Activated CD8-positive, alpha-beta T cell treated with anti-CD3 and anti-CD28 coated beads for 36 hours (primary cell): ENCODE data around the gene SMIM28. TPM values are rescaled to one million over a fixed set of nuclear protein-coding genes. Genes with fewer than 3 reads are reported as not detected.

Experiments
- ATAC-seq: fragments of 200-7000 bp; cut with Tn5 transposase; one replicate; pipeline ENCODE4 v1.10.0; 2021; ENCODE audit warnings: mild to moderate bottlenecking, moderate library complexity
- CTCF ChIA-PET: fragments of 350-600 bp; sonication (Branson Sonifier 250); formaldehyde crosslinking; loops from one replicate; lab custom pipeline; 2021; ENCODE audit warnings: antibody characterized with exemption; lab: Charles Lee
- POLR2A ChIA-PET: fragments of 350-600 bp; sonication (Branson Sonifier 250); formaldehyde crosslinking; loops from one replicate; lab custom pipeline; 2021; ENCODE audit warnings: antibody characterized with exemption; lab: Charles Lee
- DNase-seq: peaks from one replicate; pipeline ENCODE4 v3.0.0-alpha.2; 2020
- H3K27ac Mint-ChIP-seq: one replicate; pipeline ENCODE4 v1.8.0; 2021; ENCODE audit warnings: mild to moderate bottlenecking, mixed read lengths
- H3K27me3 Mint-ChIP-seq: one replicate; pipeline ENCODE4 v1.8.0; 2021; ENCODE audit warnings: mixed read lengths
- H3K36me3 Mint-ChIP-seq: one replicate; pipeline ENCODE4 v1.8.0; 2021; ENCODE audit warnings: low read depth, mixed read lengths
- H3K4me1 Mint-ChIP-seq: one replicate; pipeline ENCODE4 v1.8.0; 2021; ENCODE audit warnings: low read depth, mixed read lengths
- H3K4me3 Mint-ChIP-seq: one replicate; pipeline ENCODE4 v1.8.0; 2021; ENCODE audit warnings: mild to moderate bottlenecking, moderate library complexity, mixed read lengths
- H3K9me3 Mint-ChIP-seq: one replicate; pipeline ENCODE4 v1.8.0; 2021; ENCODE audit warnings: mixed read lengths
- CTCF ChIP-seq: fragments of 200-600 bp; IDR thresholded peaks from one replicate; pipeline ENCODE4 v1.8.0; 2022; ENCODE audit warnings: antibody characterized with exemption, mild to moderate bottlenecking
- intact Hi-C: fragments of 100-400 bp; cut with micrococcal nuclease; formaldehyde crosslinking; loops from one replicate; pipeline ENCODE4 v1.10.0; 2022
- total RNA-seq, 2 experiments: library from RNA; stranded (reverse); gene quantifications; one replicate each; pipeline ENCODE4 v1.2.3, GENCODE V29; 2021

SMIM28 gene
- total RNA-seq, 2 experiments from 2014 or later: not detected

- peak; percentile 91 for ATAC-seq
Observed at GRCh38 chr6:138403801-138404665, 26.3 kb downstream of the SMIM28 start, which contains the start of gene HEBP2. HEBP2 (plus strand) TSS chr6:138404223; CDS start chr6:138404496, 273 bp downstream.

GRCh38 chr6:138404666-138405337 is 27.1 kb downstream of the SMIM28 start:
- Mint-ChIP-seq H3K4me3 (peak overlapping the region; percentile 80), H3K27me3 (no peaks in the 10 kb centered on the region), H3K27ac (peak overlapping the region; percentile 73), H3K36me3 (peaks cover 30% of the 10 kb centered on the region), H3K4me1 (peaks cover 26% of the 10 kb centered on the region), H3K9me3 (no peaks in the 10 kb centered on the region)
- no peak for TF ChIP-seq CTCF
- DNase-seq (peak; percentile 53), ATAC-seq (peak; percentile 16)
- intact Hi-C loops: loop anchor here (10.0 kb wide), 1 partner anchor 290 kb away; no protein-coding TSS in a partner anchor
- CTCF ChIA-PET: interaction anchor here (0.7 to 5.1 kb wide), 12 partner anchors 8 to 289 kb away, joined by 3 to 23 read pairs (median 3); no protein-coding TSS in a partner anchor
- POLR2A ChIA-PET: interaction anchor here (0.6 kb wide), 1 partner anchor 9 kb away, joined by 4 read pairs; no protein-coding TSS in a partner anchor

More at GRCh38 chr6:138403801-138404665, 26.3 kb downstream of the SMIM28 start, which contains the start of gene HEBP2:
- ChIA-PET CTCF (interaction anchor here (0.9 to 5.1 kb wide), 11 partner anchors 9 to 288 kb away, joined by 3 to 23 read pairs (median 3); no protein-coding TSS in a partner anchor), POLR2A (interaction anchor here (0.6 kb wide), 1 partner anchor 9 kb away, joined by 4 read pairs; no protein-coding TSS in a partner anchor)
- H3K4me1 Mint-ChIP-seq: peaks cover 23% of the 10 kb centered on the region
- DNase-seq: peak; percentile 98
- H3K9me3 Mint-ChIP-seq: no peaks in the 10 kb centered on the region
- no peaks in the 10 kb centered on the region for H3K27me3 Mint-ChIP-seq
- H3K27ac Mint-ChIP-seq: peak within 1 kb of the TSS; percentile 83
- peaks cover 23% of the 10 kb centered on the region for H3K36me3 Mint-ChIP-seq
- intact Hi-C loops: loop anchor here (10.0 kb wide), 1 partner anchor 289 kb away; no protein-coding TSS in a partner anchor
- TF ChIP-seq CTCF: peak; percentile 43
- peak within 1 kb of the TSS; percentile 80 for H3K4me3 Mint-ChIP-seq

- ATAC-seq (no peak), DNase-seq (no peak)
- no peaks in the 10 kb centered on the region for H3K9me3 Mint-ChIP-seq
- no peaks in the 10 kb centered on the region for H3K27me3 Mint-ChIP-seq
- TF ChIP-seq CTCF: no peak
- peak overlapping the region; percentile 50 for H3K27ac Mint-ChIP-seq
- H3K4me1 Mint-ChIP-seq: peaks cover 30% of the 10 kb centered on the region
- intact Hi-C loops: loop anchor here (10.0 kb wide), 1 partner anchor 291 kb away; no protein-coding TSS in a partner anchor
- ChIA-PET CTCF (interaction anchor here (0.8 to 5.1 kb wide), 7 partner anchors 9 to 290 kb away, joined by 3 to 23 read pairs (median 3); no protein-coding TSS in a partner anchor), POLR2A (no interaction called here)
- H3K36me3 Mint-ChIP-seq: peaks cover 37% of the 10 kb centered on the region
- no peak overlapping the region for H3K4me3 Mint-ChIP-seq
Observed at GRCh38 chr6:138405816-138406413, 28.2 kb downstream of the SMIM28 start.

GRCh38 chr6:138406443-138406842 is 28.7 kb downstream of the SMIM28 start:
- intact Hi-C loops: loop anchor here (10.0 kb wide), 1 partner anchor 292 kb away; no protein-coding TSS in a partner anchor
- no peak for TF ChIP-seq CTCF
- no peak for ATAC-seq

More at GRCh38 chr6:138406443-138406842, 28.7 kb downstream of the SMIM28 start:
- Mint-ChIP-seq H3K9me3 (no peaks in the 10 kb centered on the region), H3K36me3 (peaks cover 41% of the 10 kb centered on the region), H3K27ac (peak overlapping the region; percentile 50), H3K27me3 (no peaks in the 10 kb centered on the region), H3K4me1 (peaks cover 35% of the 10 kb centered on the region), H3K4me3 (no peak overlapping the region)
- POLR2A ChIA-PET: no interaction called here
- DNase-seq: no peak
- CTCF ChIA-PET: interaction anchor here (0.8 to 5.1 kb wide), 4 partner anchors 103 to 290 kb away, joined by 3 to 23 read pairs (median 3); no protein-coding TSS in a partner anchor
